Limb (tissue), 2 donors: Measurements from ENCODE around the gene PDE5A.

ENCODE experiments used
- DNase-seq, 2 donors: peaks; one replicate each; pipeline ENCODE4 v3.0.0-alpha.2; 2016; ENCODE audit errors: extremely low spot score in 2 of 2

PDE5A gene

GRCh38 chr4:119585771-119586170 lies 42.8 kb downstream of the PDE5A start:
- DNase-seq = no peak

DNA sequence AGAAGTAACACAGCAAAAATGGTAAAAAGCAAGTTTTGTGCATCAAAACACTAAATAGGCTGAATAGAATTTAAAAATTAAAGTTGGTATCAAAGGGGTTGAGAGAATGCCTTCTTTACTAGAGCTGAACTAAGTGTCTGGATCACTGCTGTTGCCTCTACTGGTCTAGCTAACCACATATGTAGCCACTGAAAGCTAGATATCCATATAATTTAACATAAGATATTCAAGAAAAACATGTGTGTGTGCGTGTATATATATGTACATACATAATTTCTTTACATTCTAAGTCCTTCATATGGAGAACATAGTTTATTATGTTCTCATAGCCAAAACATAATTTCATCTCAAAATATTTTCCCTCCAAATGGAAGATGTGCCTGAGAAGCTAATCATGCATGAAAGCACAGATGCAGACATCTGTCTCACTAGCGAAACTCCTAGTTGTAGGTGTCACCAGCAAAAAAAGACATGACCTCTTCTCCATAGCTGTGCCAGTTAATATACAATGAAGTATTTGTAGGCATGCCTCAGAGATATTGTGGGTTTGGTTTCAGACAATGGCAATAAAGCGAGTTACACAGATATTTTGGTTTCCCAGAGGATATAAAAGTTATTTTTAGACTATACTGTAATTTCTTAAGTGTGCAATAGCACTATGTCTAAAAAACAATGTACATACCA lies 47.3 kb downstream of the PDE5A start:
- DNase-seq = no peak

DNA sequence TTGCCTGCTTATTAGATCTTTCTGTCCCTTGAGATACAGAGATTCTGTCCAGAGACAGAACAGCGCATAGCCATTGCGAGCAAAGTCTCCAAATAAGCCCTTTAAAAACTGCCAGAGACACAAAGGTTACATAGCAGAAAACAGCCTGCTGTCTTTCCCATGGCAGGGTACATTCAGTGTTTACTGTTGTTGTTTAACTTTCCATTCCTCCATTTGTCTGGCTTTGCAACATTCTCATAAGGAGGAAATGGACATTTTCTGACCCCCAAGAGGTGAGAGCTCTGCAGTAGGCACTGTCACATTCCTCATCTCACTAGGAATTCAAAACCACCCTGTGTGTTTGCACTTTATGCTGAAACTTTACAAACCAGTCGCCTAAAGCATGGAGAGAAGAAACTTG lies 48.3 kb downstream of the PDE5A start:
- DNase-seq = no peak

DNA sequence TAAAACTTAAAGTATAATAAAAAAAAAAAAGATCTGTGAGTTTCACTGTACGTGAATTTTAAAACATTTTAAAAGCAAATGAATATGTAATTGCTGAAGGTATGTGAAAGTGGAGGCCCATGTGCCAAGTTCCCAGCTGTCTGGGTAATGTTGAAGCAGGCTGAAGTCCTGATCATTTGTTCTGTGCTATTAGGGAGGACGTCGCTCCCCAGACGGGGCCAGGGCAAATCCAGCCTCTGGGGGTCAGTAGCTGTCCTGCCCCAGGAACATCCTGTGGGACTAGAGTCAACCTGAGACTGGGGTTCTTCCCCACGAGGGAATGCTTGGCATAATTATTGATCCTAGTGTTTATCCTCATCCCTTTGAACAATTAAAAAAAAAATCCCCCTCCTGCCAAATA lies 48.8 kb downstream of the PDE5A start:
- DNase-seq = no peak

GRCh38 chr4:119570401-119570800 lies 58.2 kb downstream of the PDE5A start:
- no peak for DNase-seq

DNA sequence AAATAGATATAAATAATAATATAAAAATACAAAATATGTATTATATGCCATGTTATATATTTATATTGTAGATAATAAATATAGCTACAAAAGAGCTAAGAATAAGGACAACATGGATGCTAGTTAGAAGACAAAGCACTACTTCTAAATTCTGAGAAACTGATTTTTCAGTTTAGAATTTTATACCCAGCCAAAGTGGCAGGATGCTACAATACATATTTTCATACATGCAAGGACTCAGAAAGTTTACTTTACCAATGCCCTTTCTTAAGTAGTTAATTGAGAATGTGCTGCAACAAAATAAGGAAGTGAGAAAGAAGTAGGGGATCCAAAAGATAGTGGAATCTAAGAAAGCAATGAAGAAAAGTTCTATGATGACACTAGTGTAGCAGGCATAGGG lies 64.5 kb downstream of the PDE5A start:
- no peak for DNase-seq

GRCh38 chr4:119559044-119559647 lies 69.5 kb downstream of the PDE5A start:
- DNase-seq = peak in 1 of 2 donors; percentile 52

- no peak for DNase-seq
Measured at GRCh38 chr4:119550857-119551532, 77.6 kb downstream of the PDE5A start.

DNA sequence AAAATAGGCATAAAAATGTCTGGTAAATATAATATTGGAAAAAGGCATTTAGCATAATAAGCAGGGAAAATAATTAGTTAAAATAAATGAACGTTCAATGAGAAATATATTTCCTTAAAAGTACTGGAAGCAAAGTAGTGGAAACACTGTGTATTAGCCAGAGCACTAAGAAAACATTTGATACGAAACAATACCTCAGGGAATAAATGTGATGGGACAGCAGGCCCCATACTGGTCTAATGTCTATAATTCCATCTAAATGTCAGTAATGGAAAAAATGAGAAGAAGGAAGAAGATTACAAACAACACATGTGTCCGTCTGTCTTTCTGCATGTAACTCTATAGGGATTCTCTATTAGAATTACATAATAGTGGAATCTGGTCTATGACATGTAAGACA lies 79.0 kb downstream of the PDE5A start:
- DNase-seq = no peak

DNA sequence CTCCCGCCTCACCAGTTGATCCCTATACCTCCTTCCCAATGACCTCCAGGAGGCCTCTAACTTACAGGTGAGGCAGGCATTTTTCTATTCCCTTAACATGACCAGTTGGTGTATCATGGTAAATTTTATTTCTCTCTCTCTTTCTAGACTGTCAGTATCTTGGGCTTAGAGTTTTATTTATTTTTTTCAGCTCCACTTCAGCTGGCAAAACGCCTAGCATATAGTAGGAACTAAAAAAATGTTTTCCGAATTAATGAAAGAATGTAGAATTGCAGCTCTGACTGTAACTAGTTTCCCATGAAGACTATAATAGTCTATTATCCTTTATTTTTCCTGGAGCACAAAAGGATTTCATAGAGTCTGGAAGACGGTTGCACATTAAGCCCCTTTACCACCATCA lies 84.8 kb downstream of the PDE5A start:
- no peak for DNase-seq

GRCh38 chr4:119543187-119543586 lies 85.4 kb downstream of the PDE5A start:
- DNase-seq = no peak

- no peak for DNase-seq
Measured at GRCh38 chr4:119540249-119540648, 88.4 kb downstream of the PDE5A start.

GRCh38 chr4:119537586-119537985 lies 91.0 kb downstream of the PDE5A start:
- DNase-seq = no peak

GRCh38 chr4:119536572-119537528 lies 91.8 kb downstream of the PDE5A start:
- DNase-seq = no peak

DNA sequence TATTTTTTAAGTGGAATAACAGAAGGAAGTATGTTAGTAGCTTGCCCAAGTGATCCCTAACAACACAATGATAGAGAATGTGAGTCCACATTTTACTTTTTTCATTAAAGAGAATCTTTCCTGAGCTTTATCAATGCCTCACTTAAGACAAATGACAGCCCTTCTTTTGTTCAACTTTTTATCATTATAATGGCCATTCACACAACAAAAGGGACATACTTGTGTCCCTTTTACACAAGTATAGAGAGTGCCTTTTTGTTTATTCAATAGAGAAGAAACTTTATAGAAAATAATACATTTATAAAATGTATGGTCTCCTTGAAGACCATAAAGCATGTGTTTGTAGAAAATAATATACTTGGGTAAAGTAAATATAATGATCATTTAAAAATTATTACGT lies 96.3 kb downstream of the PDE5A start:
- DNase-seq = no peak

- DNase-seq = no peak
Measured at GRCh38 chr4:119529788-119530187, 98.8 kb downstream of the PDE5A start.

GRCh38 chr4:119526786-119527550 lies 101.6 kb downstream of the PDE5A start:
- no peak for DNase-seq

GRCh38 chr4:119525771-119526712 lies 102.6 kb downstream of the PDE5A start:
- no peak for DNase-seq

- no peak for DNase-seq
Measured at GRCh38 chr4:119525005-119525749, 103.4 kb downstream of the PDE5A start.
